ENCODE results near the gene CCDC167. TPM values are rescaled to one million over a fixed set of nuclear protein-coding genes. Genes with fewer than 3 reads are reported as not detected.
A peak's percentile ranks its signal among the peaks of the same experiment; 100 is the strongest.
"Not testable (repeated sequence)": the region's sequence is repeated elsewhere in the genome, so short reads cannot be mapped to it uniquely, and the experiment has no call there.

Gene CCDC167
- total and polyA plus RNA-seq, 12 donors, result 17.5 to 103 (median 24.2) TPM

GRCh38 chr6:37502703-37503291 is 3.1 kb upstream of the CCDC167 start:
- Histone ChIP-seq H3K36me3 (no peaks in the 10 kb centered on the region), H3K27me3 (no peaks in the 10 kb centered on the region), H3K9me3 (no peaks in the 10 kb centered on the region), H3K4me1 (peaks cover 0 to 24% (median 8%) of the 10 kb centered on the region in 9 donors), H3K27ac (peak overlapping the region in 1 of 10 donors; percentile 77), H3K4me3 (no peak overlapping the region)
- 67% methylated on average over 7 of the region's 7 CpGs for WGBS, 2 donors
- ATAC-seq (no peak), DNase-seq (no peak)
- intact Hi-C loops (cut with DNase I), result no loop called here
- TF ChIP-seq, protein P1, sequence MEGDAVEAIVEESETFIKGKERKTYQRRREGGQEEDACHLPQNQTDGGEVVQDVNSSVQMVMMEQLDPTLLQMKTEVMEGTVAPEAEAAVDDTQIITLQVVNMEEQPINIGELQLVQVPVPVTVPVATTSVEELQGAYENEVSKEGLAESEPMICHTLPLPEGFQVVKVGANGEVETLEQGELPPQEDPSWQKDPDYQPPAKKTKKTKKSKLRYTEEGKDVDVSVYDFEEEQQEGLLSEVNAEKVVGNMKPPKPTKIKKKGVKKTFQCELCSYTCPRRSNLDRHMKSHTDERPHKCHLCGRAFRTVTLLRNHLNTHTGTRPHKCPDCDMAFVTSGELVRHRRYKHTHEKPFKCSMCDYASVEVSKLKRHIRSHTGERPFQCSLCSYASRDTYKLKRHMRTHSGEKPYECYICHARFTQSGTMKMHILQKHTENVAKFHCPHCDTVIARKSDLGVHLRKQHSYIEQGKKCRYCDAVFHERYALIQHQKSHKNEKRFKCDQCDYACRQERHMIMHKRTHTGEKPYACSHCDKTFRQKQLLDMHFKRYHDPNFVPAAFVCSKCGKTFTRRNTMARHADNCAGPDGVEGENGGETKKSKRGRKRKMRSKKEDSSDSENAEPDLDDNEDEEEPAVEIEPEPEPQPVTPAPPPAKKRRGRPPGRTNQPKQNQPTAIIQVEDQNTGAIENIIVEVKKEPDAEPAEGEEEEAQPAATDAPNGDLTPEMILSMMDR (IDR thresholded peaks at IDR 0.05), result no peak

GRCh38 chr6:37501632-37502491 is 2.2 kb upstream of the CCDC167 start:
- 72 to 76% methylated on average over 10 of the region's 10 CpGs for WGBS, 2 donors
- intact Hi-C loops (cut with DNase I), result no loop called here
- DNase-seq, result no peak

GRCh38 chr6:37500904-37501303 is 1.2 kb upstream of the CCDC167 start:
- ATAC-seq; intact Hi-C loops (cut with DNase I): not testable (repeated sequence)

More at GRCh38 chr6:37501632-37502491, 2.2 kb upstream of the CCDC167 start:
- Histone ChIP-seq H3K4me1 (peaks cover 0 to 24% (median 8%) of the 10 kb centered on the region in 9 donors), H3K4me3 (no peak overlapping the region), H3K27ac (peak overlapping the region in 1 of 10 donors; percentile 77), H3K36me3 (no peaks in the 10 kb centered on the region), H3K27me3 (no peaks in the 10 kb centered on the region), H3K9me3 (no peaks in the 10 kb centered on the region)
- TF ChIP-seq, protein P1 (IDR thresholded peaks at IDR 0.05), result no peak
- no peak for ATAC-seq

GRCh38 chr6:37500294-37500608 is 558 bp upstream of the CCDC167 start:
- DNase-seq (no peak), ATAC-seq (no peak)
- 70 to 74% methylated on average over 4 of the region's 4 CpGs for WGBS, 2 donors
- Histone ChIP-seq H3K27me3 (no peaks in the 10 kb centered on the region), H3K4me3 (peak overlapping the region in 9 of 10 donors; percentile 51 to 84 (median 68)), H3K4me1 (peaks cover 0 to 24% (median 8%) of the 10 kb centered on the region in 9 donors), H3K9me3 (no peaks in the 10 kb centered on the region), H3K27ac (peak overlapping the region in 1 of 10 donors; percentile 87), H3K36me3 (no peaks in the 10 kb centered on the region)
- intact Hi-C loops (cut with DNase I), result no loop called here
- TF ChIP-seq, protein P1 (IDR thresholded peaks at IDR 0.05), result no peak

More at GRCh38 chr6:37500904-37501303, 1.2 kb upstream of the CCDC167 start:
- not testable (repeated sequence) for DNase-seq, H3K4me3 ChIP-seq, H3K9me3 ChIP-seq, H3K36me3 ChIP-seq, H3K27me3 ChIP-seq, H3K27ac ChIP-seq
- H3K4me1 ChIP-seq, result peaks cover 0 to 24% (median 8%) of the 10 kb centered on the region in 9 donors
- 97 to 98% methylated on average over 6 of the region's 6 CpGs for WGBS, 2 donors
